NT2/D1 (cell line): Measurements from ENCODE around the gene ERN1.

ENCODE experiments used
- YY1 ChIP-seq: IDR thresholded peaks from 2 replicates; pipeline ENCODE4 v1.6.1; 2011; ENCODE audit not compliant: insufficient read length, insufficient read depth
- ZNF274 ChIP-seq: IDR thresholded peaks from 2 replicates; pipeline ENCODE4 v1.6.1; 2011; ENCODE audit warnings: mild to moderate bottlenecking, low read depth, low read length

- TF ChIP-seq ZNF274 (no peak), YY1 (no peak)
Measured at GRCh38 chr17:64017381-64017980, 112.5 kb downstream of the ERN1 start.
